ENCODE results near the gene GSTM3.
"Not testable (repeated sequence)": the region's sequence is repeated elsewhere in the genome, so short reads cannot be mapped to it uniquely, and the experiment has no call there.

Gene GSTM3

GRCh38 chr1:109761227-109762038 is 20.6 kb upstream of the GSTM3 start:
- no peak for ATAC-seq

GRCh38 chr1:109760581-109761226 is 19.9 kb upstream of the GSTM3 start:
- no peak for ATAC-seq

GRCh38 chr1:109759513-109760334 is 18.9 kb upstream of the GSTM3 start:
- ATAC-seq, result no peak

GRCh38 chr1:109757936-109758786 is 17.3 kb upstream of the GSTM3 start:
- ATAC-seq, result no peak

- no peak for ATAC-seq
Observed at GRCh38 chr1:109756848-109757521, 16.1 kb upstream of the GSTM3 start.

- ATAC-seq, result not testable (repeated sequence)
Observed at GRCh38 chr1:109756325-109756724, 15.5 kb upstream of the GSTM3 start.

GRCh38 chr1:109754738-109755137 is 13.9 kb upstream of the GSTM3 start:
- ATAC-seq, result no peak

- no peak for ATAC-seq
Observed at GRCh38 chr1:109751531-109752260, 10.9 kb upstream of the GSTM3 start.

GRCh38 chr1:109750920-109751319 is 10.1 kb upstream of the GSTM3 start:
- no peak for ATAC-seq

- no peak for ATAC-seq
Observed at GRCh38 chr1:109750241-109750882, 9.5 kb upstream of the GSTM3 start.

- no peak for ATAC-seq
Observed at GRCh38 chr1:109749221-109749620, 8.4 kb upstream of the GSTM3 start.

GRCh38 chr1:109748311-109748710 is 7.5 kb upstream of the GSTM3 start:
- ATAC-seq, result not testable (repeated sequence)

- ATAC-seq, result peak; percentile 95 to 96
Observed at GRCh38 chr1:109739738-109740614, 862 bp downstream of the GSTM3 start.

GRCh38 chr1:109733236-109733870 is 7.5 kb downstream of the GSTM3 start:
- no peak for ATAC-seq

GRCh38 chr1:109732390-109732881 is 8.4 kb downstream of the GSTM3 start:
- no peak for ATAC-seq

- ATAC-seq, result no peak
Observed at GRCh38 chr1:109730666-109731065, 10.2 kb downstream of the GSTM3 start.

GRCh38 chr1:109728870-109729269 is 12.0 kb downstream of the GSTM3 start:
- ATAC-seq, result no peak

- no peak for ATAC-seq
Observed at GRCh38 chr1:109726728-109727373, 14.0 kb downstream of the GSTM3 start.
